Nasal cavity respiratory epithelium epithelial cell of viscerocranial mucosa (primary cell): ENCODE data around the gene MYCN. TPM values are rescaled to one million over a fixed set of nuclear protein-coding genes. Genes with fewer than 3 reads are reported as not detected.

Experiments used
- total RNA-seq: library from RNA; depleted of rRNA; stranded (reverse); fragments of >200 nt; gene quantifications from 2 replicates; pipeline ENCODE4 v1.2.3, GENCODE V29; 2014

MYCN gene
- not detected in 2 replicates for total RNA-seq

GRCh38 chr2:15939854-15940660 is at the start of gene MYCN:
Gene MYCN (plus strand): TSS chr2:15940550. CDS start chr2:15942065, 1,515 bp downstream.

